Measurements from ENCODE around the gene UBASH3A. TPM values are rescaled to one million over a fixed set of nuclear protein-coding genes. Genes with fewer than 3 reads are reported as not detected.

Gene UBASH3A
- total and polyA plus RNA-seq, 12 donors, result 0.09 to 1.2 (median 0.44) TPM; not detected in 2

DNA sequence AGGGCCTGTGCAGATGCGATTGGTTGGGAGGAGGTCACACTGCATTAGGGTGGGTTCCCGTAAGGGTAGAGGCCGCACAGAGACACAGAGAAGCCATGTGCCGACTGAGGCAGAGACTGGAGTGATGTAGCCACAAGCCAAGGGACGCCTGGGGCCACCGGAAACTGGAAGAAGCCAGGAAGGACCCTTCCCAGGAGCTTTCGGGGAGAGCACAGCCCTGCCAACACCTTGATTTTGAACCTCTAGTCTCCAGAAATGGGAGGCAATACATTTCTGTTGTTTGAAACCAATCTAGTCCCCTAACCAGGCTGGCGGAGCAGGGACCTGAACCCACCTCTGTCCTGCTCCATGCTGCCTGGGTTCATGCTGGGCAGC is 10.8 kb downstream of the UBASH3A start:
- H3K27me3 ChIP-seq, result no peaks in the 10 kb centered on the region
- intact Hi-C loops (cut with DNase I), result no loop called here
- DNase-seq, result no peak
- H3K4me3 ChIP-seq, result no peak overlapping the region
- H3K36me3 ChIP-seq (replicated peaks in 1 of 2), result no peaks in the 10 kb centered on the region
- H3K27ac ChIP-seq, result no peak overlapping the region
- 87 to 95% (median 89%) methylated on average over 3 to 8 of the region's 8 CpGs for WGBS, 4 donors
- H3K4me1 ChIP-seq (replicated peaks in 1 of 2), result no peaks in the 10 kb centered on the region
- H3K9me3 ChIP-seq (replicated peaks in 1 of 3), result no peaks in the 10 kb centered on the region
- TF ChIP-seq, protein P1, sequence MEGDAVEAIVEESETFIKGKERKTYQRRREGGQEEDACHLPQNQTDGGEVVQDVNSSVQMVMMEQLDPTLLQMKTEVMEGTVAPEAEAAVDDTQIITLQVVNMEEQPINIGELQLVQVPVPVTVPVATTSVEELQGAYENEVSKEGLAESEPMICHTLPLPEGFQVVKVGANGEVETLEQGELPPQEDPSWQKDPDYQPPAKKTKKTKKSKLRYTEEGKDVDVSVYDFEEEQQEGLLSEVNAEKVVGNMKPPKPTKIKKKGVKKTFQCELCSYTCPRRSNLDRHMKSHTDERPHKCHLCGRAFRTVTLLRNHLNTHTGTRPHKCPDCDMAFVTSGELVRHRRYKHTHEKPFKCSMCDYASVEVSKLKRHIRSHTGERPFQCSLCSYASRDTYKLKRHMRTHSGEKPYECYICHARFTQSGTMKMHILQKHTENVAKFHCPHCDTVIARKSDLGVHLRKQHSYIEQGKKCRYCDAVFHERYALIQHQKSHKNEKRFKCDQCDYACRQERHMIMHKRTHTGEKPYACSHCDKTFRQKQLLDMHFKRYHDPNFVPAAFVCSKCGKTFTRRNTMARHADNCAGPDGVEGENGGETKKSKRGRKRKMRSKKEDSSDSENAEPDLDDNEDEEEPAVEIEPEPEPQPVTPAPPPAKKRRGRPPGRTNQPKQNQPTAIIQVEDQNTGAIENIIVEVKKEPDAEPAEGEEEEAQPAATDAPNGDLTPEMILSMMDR (IDR thresholded peaks at IDR 0.05), result no peak
- TF ChIP-seq POLR2A (IDR thresholded peaks at IDR 0.05), result no peak

DNA sequence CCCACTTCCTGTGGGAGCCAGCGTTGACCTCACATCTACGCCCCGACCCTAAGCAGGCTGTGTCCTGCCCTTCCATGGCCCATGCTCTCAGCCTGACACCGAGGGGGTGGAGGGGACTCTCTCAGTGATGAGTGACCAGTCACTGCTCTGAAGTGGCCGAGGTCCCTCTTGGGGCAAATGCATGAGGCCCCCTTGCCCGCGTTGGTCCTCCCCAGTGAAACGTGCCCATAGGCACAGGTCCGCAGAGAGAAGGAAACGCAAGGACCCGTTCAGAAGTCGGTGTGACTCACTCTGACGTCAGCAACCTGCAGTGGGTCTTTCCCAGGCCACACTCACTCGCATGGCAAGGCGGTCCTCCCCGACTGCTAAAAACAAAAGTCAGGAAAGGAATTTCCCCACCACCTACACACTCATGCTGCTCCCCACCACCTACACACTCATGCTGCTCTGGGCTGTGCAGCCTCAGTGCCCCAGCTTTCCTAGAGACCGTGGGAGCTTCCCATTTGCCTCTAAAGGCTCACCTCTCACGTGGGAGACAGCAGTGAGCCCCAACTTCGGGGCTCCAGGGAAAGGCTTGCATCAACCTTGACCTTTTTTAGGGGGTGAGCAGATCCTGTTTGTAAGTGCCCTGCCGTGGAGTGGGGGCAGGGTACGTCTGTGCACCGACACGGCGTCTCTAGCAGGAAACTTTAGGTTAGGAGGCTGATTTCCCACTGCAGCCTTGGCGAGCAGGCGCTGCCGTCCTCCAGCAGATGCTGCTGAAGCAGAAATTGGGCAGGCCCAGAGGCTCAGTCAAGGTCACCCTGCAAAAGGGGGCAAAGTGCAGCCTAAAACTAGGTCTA is 11.4 kb downstream of the UBASH3A start:
- peak in 6 of 7 donors; percentile 40 to 77 (median 60) for DNase-seq
- no peaks in the 10 kb centered on the region for H3K4me1 ChIP-seq (replicated peaks in 1 of 2)
- H3K9me3 ChIP-seq (replicated peaks in 1 of 3), result no peaks in the 10 kb centered on the region
- intact Hi-C loops (cut with DNase I), result no loop called here
- no peak for TF ChIP-seq POLR2A (IDR thresholded peaks at IDR 0.05)
- TF ChIP-seq, protein P1 (IDR thresholded peaks at IDR 0.05), result no peak
- H3K27me3 ChIP-seq, result no peaks in the 10 kb centered on the region
- no peak overlapping the region for H3K27ac ChIP-seq
- no peaks in the 10 kb centered on the region for H3K36me3 ChIP-seq (replicated peaks in 1 of 2)
- 41 to 67% (median 51%) methylated on average over 13 to 27 of the region's 27 CpGs for WGBS, 4 donors
- H3K4me3 ChIP-seq, result no peak overlapping the region

DNA sequence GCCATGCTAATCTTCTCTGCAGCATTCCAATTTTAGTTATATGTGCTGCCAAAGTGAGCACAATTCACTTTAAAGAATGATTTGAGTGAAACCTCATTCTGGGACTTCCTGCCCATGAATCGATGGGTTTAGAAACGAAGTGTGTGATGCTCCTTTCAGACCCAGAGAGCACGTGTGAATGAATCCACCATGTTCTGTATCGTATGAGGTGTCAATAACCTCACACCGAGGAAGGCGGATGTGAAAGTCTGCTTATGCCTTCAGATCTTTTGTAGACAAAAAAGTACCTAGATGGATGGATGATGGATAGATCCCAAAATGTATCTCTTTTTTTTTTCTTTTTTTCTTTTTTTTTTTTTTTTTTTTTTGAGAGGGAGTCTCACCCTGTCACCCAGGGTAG is 13.8 kb downstream of the UBASH3A start:
- no peak for TF ChIP-seq POLR2A (IDR thresholded peaks at IDR 0.05)
- TF ChIP-seq, protein P1 (IDR thresholded peaks at IDR 0.05), result no peak
- peaks cover 12% of the 10 kb centered on the region for H3K27me3 ChIP-seq
- no peak overlapping the region for H3K4me3 ChIP-seq
- H3K9me3 ChIP-seq (replicated peaks in 1 of 3), result no peaks in the 10 kb centered on the region
- DNase-seq, result no peak
- WGBS, 4 donors, result 76 to 84% (median 82%) methylated on average over 6 of the region's 6 CpGs
- intact Hi-C loops (cut with DNase I), result no loop called here
- no peaks in the 10 kb centered on the region for H3K36me3 ChIP-seq (replicated peaks in 1 of 2)
- H3K4me1 ChIP-seq (replicated peaks in 1 of 2), result no peaks in the 10 kb centered on the region
- no peak overlapping the region for H3K27ac ChIP-seq

DNA sequence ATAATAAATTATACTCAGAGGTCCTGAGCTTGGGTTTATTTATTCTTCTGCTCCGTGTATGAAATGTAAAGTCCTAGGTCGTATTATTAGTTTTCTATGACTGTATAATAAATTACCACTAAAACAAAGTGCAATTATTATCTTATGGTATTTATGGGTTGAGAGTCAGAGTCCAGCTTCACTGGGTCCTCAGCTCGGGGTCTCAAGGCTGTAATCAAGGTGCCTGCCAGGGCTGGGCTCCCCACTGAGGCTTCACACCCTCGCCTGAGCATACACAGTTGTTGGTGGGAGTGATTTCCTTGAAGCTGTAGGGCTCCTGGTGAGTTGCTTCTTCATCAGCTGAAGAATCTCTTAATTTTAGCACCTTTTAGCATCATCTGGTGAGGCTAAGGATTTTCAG is 15.2 kb downstream of the UBASH3A start:
- H3K36me3 ChIP-seq (replicated peaks in 1 of 2), result no peaks in the 10 kb centered on the region
- intact Hi-C loops (cut with DNase I), result no loop called here
- H3K9me3 ChIP-seq (replicated peaks in 1 of 3), result no peaks in the 10 kb centered on the region
- no peak overlapping the region for H3K4me3 ChIP-seq
- H3K27ac ChIP-seq, result no peak overlapping the region
- H3K4me1 ChIP-seq (replicated peaks in 1 of 2), result no peaks in the 10 kb centered on the region
- no peak for DNase-seq
- 43 to 50% (median 49%) methylated on average over 4 of the region's 4 CpGs for WGBS, 4 donors
- peaks cover 12% of the 10 kb centered on the region for H3K27me3 ChIP-seq
- TF ChIP-seq POLR2A (IDR thresholded peaks at IDR 0.05), result no peak
- TF ChIP-seq, protein P1 (IDR thresholded peaks at IDR 0.05), result no peak
